Activated naive CD8-positive, alpha-beta T cell treated with anti-CD3 and anti-CD28 coated beads, Interleukin-2, amount 50 U/mL, for 24 hours (primary cell): ENCODE results near the gene IL1RN.

Experiments used
- ATAC-seq: fragments of 150-1000 bp; cut with Tn5 transposase; one replicate; pipeline ENCODE4 v1.10.0; 2021
- DNase-seq: peaks from one replicate; pipeline ENCODE4 v3.0.0; 2021
- H3K27ac Mint-ChIP-seq: one replicate; pipeline ENCODE4 v1.8.0; 2021; ENCODE audit warnings: mild to moderate bottlenecking, mixed read lengths
- H3K27me3 Mint-ChIP-seq: one replicate; pipeline ENCODE4 v1.8.0; 2021; ENCODE audit warnings: mixed read lengths
- H3K36me3 Mint-ChIP-seq: one replicate; pipeline ENCODE4 v1.8.0; 2021; ENCODE audit warnings: low read depth, mixed read lengths
- H3K4me1 Mint-ChIP-seq: one replicate; pipeline ENCODE4 v1.8.0; 2021; ENCODE audit warnings: mixed read lengths
- H3K4me3 Mint-ChIP-seq: one replicate; pipeline ENCODE4 v1.8.0; 2021; ENCODE audit warnings: mild to moderate bottlenecking, moderate library complexity, mixed read lengths
- H3K9me3 Mint-ChIP-seq: one replicate; pipeline ENCODE4 v1.8.0; 2021; ENCODE audit warnings: mixed read lengths

IL1RN gene

GRCh38 chr2:113129519-113130078 is 2.2 kb downstream of the IL1RN start:
- Mint-ChIP-seq H3K9me3 (no peaks in the 10 kb centered on the region), H3K4me3 (no peak overlapping the region), H3K27ac (no peak overlapping the region), H3K4me1 (peaks cover 38% of the 10 kb centered on the region), H3K36me3 (no peaks in the 10 kb centered on the region), H3K27me3 (peaks cover 2% of the 10 kb centered on the region)
- DNase-seq (no peak), ATAC-seq (no peak)

GRCh38 chr2:113131352-113132185 is 4.2 kb downstream of the IL1RN start:
- H3K4me1 Mint-ChIP-seq: peaks cover 19% of the 10 kb centered on the region
- peaks cover 1% of the 10 kb centered on the region for H3K27me3 Mint-ChIP-seq
- H3K36me3 Mint-ChIP-seq: no peaks in the 10 kb centered on the region
- DNase-seq (no peak), ATAC-seq (no peak)
- H3K4me3 Mint-ChIP-seq: no peak overlapping the region
- no peak overlapping the region for H3K27ac Mint-ChIP-seq
- no peaks in the 10 kb centered on the region for H3K9me3 Mint-ChIP-seq

- peaks cover 16% of the 10 kb centered on the region for H3K4me1 Mint-ChIP-seq
- no peaks in the 10 kb centered on the region for H3K36me3 Mint-ChIP-seq
- no peak overlapping the region for H3K27ac Mint-ChIP-seq
- DNase-seq (no peak), ATAC-seq (no peak)
- H3K27me3 Mint-ChIP-seq: no peaks in the 10 kb centered on the region
- no peaks in the 10 kb centered on the region for H3K9me3 Mint-ChIP-seq
- no peak overlapping the region for H3K4me3 Mint-ChIP-seq
Observed at GRCh38 chr2:113132414-113133021, 5.1 kb downstream of the IL1RN start.

- H3K9me3 Mint-ChIP-seq: no peaks in the 10 kb centered on the region
- no peak overlapping the region for H3K27ac Mint-ChIP-seq
- no peaks in the 10 kb centered on the region for H3K36me3 Mint-ChIP-seq
- H3K4me3 Mint-ChIP-seq: no peak overlapping the region
- ATAC-seq (no peak), DNase-seq (no peak)
- H3K4me1 Mint-ChIP-seq: peaks cover 21% of the 10 kb centered on the region
- no peaks in the 10 kb centered on the region for H3K27me3 Mint-ChIP-seq
Observed at GRCh38 chr2:113133704-113134598, 6.6 kb downstream of the IL1RN start.

GRCh38 chr2:113134717-113135116 is 7.3 kb downstream of the IL1RN start:
- DNase-seq (no peak), ATAC-seq (no peak)

GRCh38 chr2:113135317-113135716 is 7.9 kb downstream of the IL1RN start:
- Mint-ChIP-seq H3K9me3 (no peaks in the 10 kb centered on the region), H3K4me3 (no peak overlapping the region)
- no peak for ATAC-seq

More at GRCh38 chr2:113134717-113135116, 7.3 kb downstream of the IL1RN start:
- Mint-ChIP-seq H3K27ac (no peak overlapping the region), H3K4me3 (no peak overlapping the region), H3K4me1 (peaks cover 25% of the 10 kb centered on the region), H3K27me3 (no peaks in the 10 kb centered on the region), H3K36me3 (no peaks in the 10 kb centered on the region), H3K9me3 (no peaks in the 10 kb centered on the region)

GRCh38 chr2:113136828-113137775 is 9.7 kb downstream of the IL1RN start:
- Mint-ChIP-seq H3K27me3 (no peaks in the 10 kb centered on the region), H3K36me3 (no peaks in the 10 kb centered on the region), H3K4me3 (no peak overlapping the region), H3K9me3 (no peaks in the 10 kb centered on the region), H3K27ac (peak overlapping the region; percentile 40), H3K4me1 (peaks cover 25% of the 10 kb centered on the region)
- ATAC-seq (peak; percentile 44), DNase-seq (peak; percentile 41)

More at GRCh38 chr2:113135317-113135716, 7.9 kb downstream of the IL1RN start:
- H3K27me3 Mint-ChIP-seq: no peaks in the 10 kb centered on the region
- peaks cover 25% of the 10 kb centered on the region for H3K4me1 Mint-ChIP-seq
- H3K36me3 Mint-ChIP-seq: no peaks in the 10 kb centered on the region
- DNase-seq: no peak
- H3K27ac Mint-ChIP-seq: no peak overlapping the region

GRCh38 chr2:113137827-113138226 is 10.4 kb downstream of the IL1RN start:
- DNase-seq: no peak
- H3K36me3 Mint-ChIP-seq: no peaks in the 10 kb centered on the region
- no peak for ATAC-seq
- H3K27me3 Mint-ChIP-seq: no peaks in the 10 kb centered on the region
- H3K9me3 Mint-ChIP-seq: no peaks in the 10 kb centered on the region
- H3K4me3 Mint-ChIP-seq: no peak overlapping the region
- H3K27ac Mint-ChIP-seq: peak overlapping the region; percentile 28
- peaks cover 25% of the 10 kb centered on the region for H3K4me1 Mint-ChIP-seq

GRCh38 chr2:113138428-113139322 is 11.3 kb downstream of the IL1RN start:
- H3K27ac Mint-ChIP-seq: peak overlapping the region; percentile 41
- DNase-seq (peak; percentile 49), ATAC-seq (peak; percentile 69)
- H3K27me3 Mint-ChIP-seq: no peaks in the 10 kb centered on the region
- H3K9me3 Mint-ChIP-seq: no peaks in the 10 kb centered on the region
- H3K4me1 Mint-ChIP-seq: peaks cover 25% of the 10 kb centered on the region
- H3K36me3 Mint-ChIP-seq: no peaks in the 10 kb centered on the region
- H3K4me3 Mint-ChIP-seq: no peak overlapping the region

- Mint-ChIP-seq H3K27me3 (no peaks in the 10 kb centered on the region), H3K4me3 (no peak overlapping the region), H3K9me3 (peaks cover 5% of the 10 kb centered on the region), H3K4me1 (peaks cover 25% of the 10 kb centered on the region), H3K36me3 (no peaks in the 10 kb centered on the region), H3K27ac (no peak overlapping the region)
- no peak for DNase-seq
- no peak for ATAC-seq
Observed at GRCh38 chr2:113141451-113141850, 14.1 kb downstream of the IL1RN start.

- Mint-ChIP-seq H3K27me3 (no peaks in the 10 kb centered on the region), H3K36me3 (no peaks in the 10 kb centered on the region), H3K4me3 (no peak overlapping the region), H3K9me3 (peaks cover 5% of the 10 kb centered on the region), H3K27ac (no peak overlapping the region), H3K4me1 (peaks cover 21% of the 10 kb centered on the region)
- DNase-seq (no peak), ATAC-seq (no peak)
Observed at GRCh38 chr2:113142290-113142689, 14.9 kb downstream of the IL1RN start.

GRCh38 chr2:113144259-113144658 is 16.9 kb downstream of the IL1RN start:
- ATAC-seq: no peak

More at GRCh38 chr2:113144259-113144658, 16.9 kb downstream of the IL1RN start:
- Mint-ChIP-seq H3K27ac (no peak overlapping the region), H3K4me1 (peaks cover 4% of the 10 kb centered on the region), H3K36me3 (no peaks in the 10 kb centered on the region), H3K9me3 (peaks cover 5% of the 10 kb centered on the region), H3K27me3 (no peaks in the 10 kb centered on the region), H3K4me3 (no peak overlapping the region)
- no peak for DNase-seq
